GM23248 (cell line): ENCODE data around the gene ERBB4. TPM values are rescaled to one million over a fixed set of nuclear protein-coding genes. Genes with fewer than 3 reads are reported as not detected.

ENCODE experiments used
- DNase-seq: peaks from one replicate; pipeline ENCODE4 v3.0.0-alpha.2; 2015
- H2AFZ ChIP-seq: fragments of 200-600 bp; sonication (generic); 2 replicates; pipeline ENCODE4 v1.6.1; 2016; ENCODE audit warnings: antibody characterized with exemption
- H3F3A ChIP-seq: fragments of 200-600 bp; sonication (generic); 2 replicates; pipeline ENCODE4 v1.6.1; 2016; ENCODE audit warnings: mild to moderate bottlenecking, antibody characterized with exemption, mixed run types; ENCODE audit not compliant: insufficient read depth
- H3K27ac ChIP-seq: fragments of 200-600 bp; sonication (generic); 2 replicates; pipeline ENCODE4 v1.5.1; 2016; ENCODE audit warnings: mild to moderate bottlenecking
- H3K27me3 ChIP-seq: fragments of 200-600 bp; sonication (generic); replicated peaks from 2 replicates; pipeline ENCODE4 v1.6.1; 2016; ENCODE audit warnings: mild to moderate bottlenecking; ENCODE audit not compliant: insufficient read depth
- H3K36me3 ChIP-seq: fragments of 200-600 bp; sonication (generic); 2 replicates; pipeline ENCODE4 v1.6.1; 2016; ENCODE audit warnings: low read depth, mild to moderate bottlenecking
- H3K4me1 ChIP-seq: fragments of 200-600 bp; sonication (generic); 2 replicates; pipeline ENCODE4 v1.6.1; 2016; ENCODE audit warnings: mild to moderate bottlenecking; ENCODE audit not compliant: insufficient read depth
- H3K4me2 ChIP-seq: fragments of 200-600 bp; sonication (generic); one replicate; pipeline ENCODE4 v1.6.1; 2016; ENCODE audit warnings: mild to moderate bottlenecking; ENCODE audit not compliant: unreplicated experiment
- H3K4me3 ChIP-seq: fragments of 200-600 bp; sonication (generic); 2 replicates; pipeline ENCODE4 v1.5.1; 2016; ENCODE audit warnings: mild to moderate bottlenecking
- H3K79me2 ChIP-seq: fragments of 200-600 bp; sonication (generic); 2 replicates; pipeline ENCODE4 v1.6.1; 2016; ENCODE audit warnings: mild to moderate bottlenecking; ENCODE audit not compliant: insufficient read depth
- H3K9ac ChIP-seq: fragments of 200-600 bp; sonication (generic); 2 replicates; pipeline ENCODE4 v1.6.1; 2016; ENCODE audit warnings: mild to moderate bottlenecking
- H3K9me2 ChIP-seq: fragments of 200-600 bp; sonication (generic); 2 replicates; pipeline ENCODE4 v1.6.1; 2016; ENCODE audit warnings: mixed run types, mild to moderate bottlenecking, moderate library complexity; ENCODE audit not compliant: insufficient read depth
- H3K9me3 ChIP-seq: fragments of 200-600 bp; sonication (generic); one replicate; pipeline ENCODE4 v1.6.1; 2017; ENCODE audit warnings: low read depth
- H4K20me1 ChIP-seq: fragments of 200-600 bp; sonication (generic); 2 replicates; pipeline ENCODE4 v1.6.0; 2016; ENCODE audit not compliant: insufficient read depth
- EZH2 ChIP-seq: fragments of 200-600 bp; sonication (generic); IDR thresholded peaks from 2 replicates; pipeline ENCODE4 v1.6.1; 2018; ENCODE audit warnings: antibody characterized with exemption, mild to moderate bottlenecking; ENCODE audit not compliant: insufficient read depth, poor library complexity, severe bottlenecking
- EZH2phosphoT487 ChIP-seq: fragments of 200-600 bp; sonication (generic); IDR thresholded peaks from 2 replicates; pipeline ENCODE4 v1.6.1; 2018; ENCODE audit warnings: antibody characterized with exemption, moderate library complexity, mild to moderate bottlenecking, low read depth; ENCODE audit not compliant: insufficient read depth
- WGBS, 2 experiments: methylation state at CpG; one replicate each; pipeline ENCODE4 v1.1.6; 2015 to 2017; ENCODE audit warnings: low lambda C conversion rate in 2 of 2, low coverage in 1 of 2; ENCODE audit errors: missing lambda C conversion rate in 2 of 2; 5-methylcytosine and 5-hydroxymethylcytosine counted together
- in situ Hi-C: fragments of 300-500 bp; cut with MboI; formaldehyde crosslinking; loops from 2 replicates; pipeline ENCODE4 v1.15.0; 2020
- polyA plus RNA-seq: library from polyadenylated mRNA; unstranded; fragments of >200 nt; fragmentation: Nextera tagmentation; extraction: Ambion mirVana; gene quantifications from 2 replicates; pipeline ENCODE4 v1.2.1, GENCODE V29; 2016
- total RNA-seq: library from RNA; depleted of rRNA; stranded (reverse); fragments of >200 nt; shearing (Covaris generic); gene quantifications from 2 replicates; pipeline ENCODE4 v1.2.3, GENCODE V29; 2014

ERBB4 gene
- total and polyA plus RNA-seq, 2 experiments from 2014 or later: not detected

- WGBS, 2 experiments: 30 to 33% methylated on average over 13 of the region's 13 CpGs
- TF ChIP-seq EZH2phosphoT487 (no peak), EZH2 (no peak)
- Histone ChIP-seq H3K27me3 (no peaks in the 10 kb centered on the region), H3K9me2 (no peaks in the 10 kb centered on the region), H3F3A (no peaks in the 10 kb centered on the region), H2AFZ (no peak overlapping the region), H3K4me3 (no peak overlapping the region), H3K9ac (no peak overlapping the region), H3K9me3 (no peaks in the 10 kb centered on the region), H3K36me3 (no peaks in the 10 kb centered on the region), H3K4me1 (no peaks in the 10 kb centered on the region), H3K79me2 (no peaks in the 10 kb centered on the region), H3K27ac (no peak overlapping the region), H3K4me2 (no peak overlapping the region), H4K20me1 (no peaks in the 10 kb centered on the region)
- in situ Hi-C loops: no loop called here
- DNase-seq: no peak
Observed at GRCh38 chr2:212237350-212238095, 301.1 kb downstream of the ERBB4 start.

- TF ChIP-seq EZH2: no peak
- no peak for TF ChIP-seq EZH2phosphoT487
- Histone ChIP-seq H3K36me3 (no peaks in the 10 kb centered on the region), H3K79me2 (no peaks in the 10 kb centered on the region), H3K4me1 (peaks cover 17% of the 10 kb centered on the region), H3K27ac (no peak overlapping the region), H4K20me1 (no peaks in the 10 kb centered on the region), H3K27me3 (no peaks in the 10 kb centered on the region), H3K9me2 (no peaks in the 10 kb centered on the region), H3K4me3 (no peak overlapping the region), H3K9ac (no peak overlapping the region), H3K9me3 (no peaks in the 10 kb centered on the region), H3K4me2 (peak overlapping the region; percentile 60), H2AFZ (no peak overlapping the region), H3F3A (peaks cover 11% of the 10 kb centered on the region; the same call in 1 of the 2 replicates)
- in situ Hi-C loops: no loop called here
- 6 to 12% methylated on average over 2 of the region's 2 CpGs for WGBS, 2 experiments
- DNase-seq: peak; percentile 42
Observed at GRCh38 chr2:212228743-212229171, 309.8 kb downstream of the ERBB4 start.

GRCh38 chr2:212227755-212228154, 310.8 kb downstream of the ERBB4 start:
- DNase-seq: peak; percentile 91
- Histone ChIP-seq H3K4me2 (peak overlapping the region; percentile 60), H3F3A (peaks cover 11% of the 10 kb centered on the region; the same call in 1 of the 2 replicates), H3K9me2 (no peaks in the 10 kb centered on the region), H2AFZ (no peak overlapping the region), H3K4me1 (peaks cover 17% of the 10 kb centered on the region), H3K27ac (no peak overlapping the region), H3K27me3 (no peaks in the 10 kb centered on the region), H4K20me1 (no peaks in the 10 kb centered on the region), H3K36me3 (no peaks in the 10 kb centered on the region), H3K4me3 (peak overlapping the region; percentile 25; the same call in 1 of the 2 replicates), H3K9ac (no peak overlapping the region), H3K79me2 (no peaks in the 10 kb centered on the region), H3K9me3 (no peaks in the 10 kb centered on the region)
- WGBS, 2 experiments: 2 to 3% methylated on average over 4 of the region's 4 CpGs
- in situ Hi-C loops: no loop called here
- TF ChIP-seq EZH2phosphoT487: no peak
- TF ChIP-seq EZH2: no peak

- Histone ChIP-seq H2AFZ (no peak overlapping the region), H3K79me2 (no peaks in the 10 kb centered on the region)
Observed at GRCh38 chr2:212226114-212226513, 312.5 kb downstream of the ERBB4 start.

More at GRCh38 chr2:212226114-212226513, 312.5 kb downstream of the ERBB4 start:
- Histone ChIP-seq H3K9me2 (no peaks in the 10 kb centered on the region), H3K9ac (no peak overlapping the region), H3K9me3 (no peaks in the 10 kb centered on the region), H3K4me1 (peaks cover 17% of the 10 kb centered on the region), H4K20me1 (no peaks in the 10 kb centered on the region), H3F3A (peaks cover 11% of the 10 kb centered on the region; the same call in 1 of the 2 replicates), H3K27ac (no peak overlapping the region), H3K36me3 (no peaks in the 10 kb centered on the region), H3K27me3 (no peaks in the 10 kb centered on the region), H3K4me2 (no peak overlapping the region), H3K4me3 (no peak overlapping the region)
- 68 to 77% methylated on average over 1 of the region's 1 CpG for WGBS, 2 experiments
- in situ Hi-C loops: no loop called here
- DNase-seq: no peak
- TF ChIP-seq EZH2 (no peak), EZH2phosphoT487 (no peak)
